HG03064 (cell line): ENCODE measurements around the gene GPC5.

Experiments
- ATAC-seq: cut with Tn5 transposase; IDR thresholded peaks from one replicate; pipeline ENCODE4 v1.9.1; 2021; ENCODE audit warnings: low read depth; ENCODE audit not compliant: unreplicated experiment

The GPC5 gene

GRCh38 chr13:92564942-92565341 lies 1166.5 kb downstream of the GPC5 start:
- ATAC-seq = no peak

- no peak for ATAC-seq
Measured at GRCh38 chr13:92566767-92567166, 1168.3 kb downstream of the GPC5 start.

GRCh38 chr13:92572190-92572589 lies 1173.8 kb downstream of the GPC5 start:
- ATAC-seq = no peak

- ATAC-seq = no peak
Measured at GRCh38 chr13:92573467-92574057, 1175.1 kb downstream of the GPC5 start.

- no peak for ATAC-seq
Measured at GRCh38 chr13:92574499-92574898, 1176.1 kb downstream of the GPC5 start.

- ATAC-seq = no peak
Measured at GRCh38 chr13:92575777-92576176, 1177.4 kb downstream of the GPC5 start.

- no peak for ATAC-seq
Measured at GRCh38 chr13:92578358-92578757, 1179.9 kb downstream of the GPC5 start.

- no peak for ATAC-seq
Measured at GRCh38 chr13:92589955-92590354, 1191.5 kb downstream of the GPC5 start.

GRCh38 chr13:92590503-92590908 lies 1192.1 kb downstream of the GPC5 start:
- no peak for ATAC-seq

- no peak for ATAC-seq
Measured at GRCh38 chr13:92591117-92591516, 1192.7 kb downstream of the GPC5 start.

- no peak for ATAC-seq
Measured at GRCh38 chr13:92592757-92593156, 1194.3 kb downstream of the GPC5 start.

- no peak for ATAC-seq
Measured at GRCh38 chr13:92602560-92602959, 1204.1 kb downstream of the GPC5 start.

- no peak for ATAC-seq
Measured at GRCh38 chr13:92609376-92609775, 1211.0 kb downstream of the GPC5 start.

GRCh38 chr13:92612892-92613291 lies 1214.5 kb downstream of the GPC5 start:
- no peak for ATAC-seq

- ATAC-seq = no peak
Measured at GRCh38 chr13:92613921-92614320, 1215.5 kb downstream of the GPC5 start.

GRCh38 chr13:92621985-92622384 lies 1223.6 kb downstream of the GPC5 start:
- ATAC-seq = no peak

- no peak for ATAC-seq
Measured at GRCh38 chr13:92622905-92623304, 1224.5 kb downstream of the GPC5 start.

- ATAC-seq = no peak
Measured at GRCh38 chr13:92626274-92626673, 1227.9 kb downstream of the GPC5 start.

- no peak for ATAC-seq
Measured at GRCh38 chr13:92640936-92641335, 1242.5 kb downstream of the GPC5 start.

GRCh38 chr13:92649140-92649813 lies 1250.9 kb downstream of the GPC5 start:
- no peak for ATAC-seq

- ATAC-seq = no peak
Measured at GRCh38 chr13:92656103-92656502, 1257.7 kb downstream of the GPC5 start.

GRCh38 chr13:92656648-92657047 lies 1258.2 kb downstream of the GPC5 start:
- no peak for ATAC-seq
